NCI-H526 (cell line): ENCODE data around the gene KRT76.

Experiments
- DNase-seq, 2 experiments: peaks; one replicate each; lab custom pipeline; 2025; lab: John Stamatoyannopoulos, UW

Gene KRT76

DNA sequence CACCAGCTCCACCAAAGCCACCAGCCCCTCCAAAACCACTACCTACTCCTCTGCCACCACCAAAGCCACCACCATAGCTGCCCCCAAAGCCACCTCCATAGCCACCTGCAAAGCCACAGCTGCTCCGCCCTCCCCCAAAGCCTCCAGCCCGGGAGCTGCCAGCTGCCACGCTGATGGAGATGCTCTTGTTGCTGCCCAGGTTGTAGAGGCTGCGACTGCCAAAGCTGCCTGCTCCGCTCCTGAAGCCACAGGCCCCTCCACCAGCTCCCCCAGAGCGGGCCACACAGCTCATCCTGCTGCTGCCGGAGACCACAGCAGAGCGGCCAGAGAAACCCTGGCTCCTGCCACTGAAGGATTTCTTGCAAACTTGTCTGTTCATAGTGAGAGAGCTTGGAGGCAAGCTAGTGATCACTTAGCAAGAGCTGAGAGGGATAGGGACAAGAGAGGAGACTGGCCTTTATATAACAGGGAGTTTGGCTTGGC lies at the start of gene KRT76:
Gene KRT76, minus strand, starts transcription at position 433 of the 483 bp plus-strand sequence. Its CDS starts 54 bp downstream, at position 379.
- DNase-seq, result no peak

DNA sequence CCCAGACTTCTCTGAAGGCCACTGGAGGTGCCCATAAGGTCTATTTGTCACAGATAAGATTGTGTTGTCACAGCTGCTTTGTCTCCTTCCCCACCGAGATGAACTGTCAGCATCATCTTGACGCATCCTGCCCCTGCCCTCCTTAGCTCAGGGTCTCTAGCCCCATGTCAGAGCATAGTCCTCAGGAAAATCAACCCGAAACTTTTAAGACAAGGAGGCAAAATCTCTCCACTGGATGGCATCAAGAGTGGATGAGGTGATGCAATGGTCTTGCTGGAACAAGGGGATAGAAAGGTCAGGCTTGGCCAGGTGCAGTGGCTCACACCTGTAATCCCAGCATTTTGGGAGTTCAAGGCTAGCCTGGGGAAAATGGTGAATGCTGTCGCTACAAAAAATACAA lies 48.8 kb upstream of the KRT76 start:
- no peak for DNase-seq

DNA sequence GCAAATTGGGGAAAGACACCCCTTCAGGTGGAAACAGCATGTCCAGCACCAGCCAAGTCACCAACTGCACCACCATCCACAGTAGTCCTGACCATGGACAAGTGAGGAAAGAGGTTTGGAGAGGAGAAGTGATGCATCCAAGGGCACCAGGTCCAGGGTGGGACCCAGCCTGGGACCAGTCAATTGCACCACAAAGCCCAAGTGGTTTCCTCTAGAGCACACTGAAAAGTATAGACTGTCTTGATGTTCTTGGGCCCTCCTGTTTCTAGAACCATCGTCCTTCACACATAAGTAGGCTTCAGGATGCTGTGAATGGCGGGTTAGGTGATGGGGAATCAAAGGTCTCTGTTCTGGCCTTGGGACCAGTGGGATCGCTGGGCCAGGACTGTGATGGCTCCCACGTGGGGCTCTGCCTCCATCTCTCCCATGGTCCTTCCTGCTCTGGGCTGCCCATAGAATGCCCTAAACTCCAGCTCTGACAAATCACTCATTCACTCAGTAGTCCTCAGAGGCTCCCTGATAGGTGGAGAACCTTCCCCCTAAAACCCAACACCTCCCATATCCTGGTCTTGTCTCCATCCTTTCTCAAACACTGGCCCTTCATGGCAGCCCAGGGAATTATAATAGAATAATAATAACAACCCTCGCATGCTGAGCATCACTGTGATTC lies 47.7 kb upstream of the KRT76 start:
- no peak for DNase-seq

DNA sequence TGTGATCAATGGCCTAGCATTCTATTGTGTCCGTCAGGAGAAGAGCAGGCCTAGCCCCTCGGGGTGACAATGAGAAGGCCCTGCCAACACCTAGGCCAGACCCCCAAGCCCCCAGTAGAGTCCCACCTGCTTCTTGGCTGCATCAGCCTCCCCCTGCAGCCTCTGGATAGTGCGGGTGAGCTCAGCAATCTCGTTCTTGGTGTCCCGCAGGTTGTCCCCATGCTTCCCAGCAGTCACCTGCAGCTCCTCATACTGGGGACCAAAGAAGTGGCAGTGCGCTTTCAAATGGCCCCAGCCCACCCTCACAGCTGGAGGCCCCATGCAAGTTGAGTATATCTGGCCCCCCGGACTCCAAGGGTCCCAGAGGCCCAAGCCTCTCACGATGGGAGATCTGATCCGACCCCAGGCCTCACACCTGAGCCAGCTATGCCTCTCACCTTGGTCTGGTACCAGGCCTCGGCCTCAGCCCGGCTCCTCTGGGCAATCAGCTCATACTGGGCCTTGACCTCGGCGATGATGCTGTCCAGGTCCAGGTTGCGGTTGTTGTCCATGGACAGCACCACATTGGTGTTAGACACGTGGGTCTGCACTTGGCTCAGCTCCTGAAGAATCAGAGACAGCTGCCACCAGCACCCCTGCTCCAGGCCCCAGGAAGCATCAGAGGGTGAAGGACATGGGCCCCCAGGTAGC lies 46.8 kb upstream of the KRT76 start:
- no peak for DNase-seq

DNA sequence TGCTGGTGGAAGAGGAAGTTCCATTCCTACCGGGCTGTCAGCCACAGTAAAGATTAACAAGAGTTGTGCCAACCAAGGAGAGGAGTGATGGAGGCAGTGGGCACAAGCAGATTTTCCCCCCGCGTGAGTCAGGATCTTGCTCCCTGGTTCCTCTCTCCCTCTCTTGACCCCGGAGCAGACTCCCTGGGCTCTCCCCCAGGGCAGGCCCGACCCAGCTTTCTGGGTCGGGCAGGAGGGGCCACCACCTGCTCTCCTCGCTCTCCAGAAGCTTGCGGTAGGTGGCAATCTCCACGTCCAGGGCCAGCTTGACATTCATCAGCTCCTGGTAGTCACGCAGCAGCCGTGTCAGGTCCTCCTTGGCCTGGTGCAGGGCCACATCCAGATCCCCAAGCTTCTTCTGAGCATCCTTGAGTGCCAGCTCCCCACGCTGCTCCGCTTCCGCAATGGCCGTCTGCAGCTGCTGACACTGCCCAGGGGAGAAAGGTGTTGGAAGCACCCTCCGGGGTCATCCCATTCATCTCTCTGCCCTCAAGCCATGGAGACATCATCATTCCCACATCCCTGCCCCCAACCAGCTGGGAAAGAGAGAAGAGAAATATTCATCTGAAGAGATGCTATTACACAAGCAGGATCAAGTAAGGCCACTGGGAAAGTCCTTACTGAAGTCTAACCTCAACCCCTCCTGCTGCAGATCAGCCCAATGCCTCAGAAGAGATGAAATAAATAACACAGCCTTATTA lies 45.8 kb upstream of the KRT76 start:
- DNase-seq, result no peak

DNA sequence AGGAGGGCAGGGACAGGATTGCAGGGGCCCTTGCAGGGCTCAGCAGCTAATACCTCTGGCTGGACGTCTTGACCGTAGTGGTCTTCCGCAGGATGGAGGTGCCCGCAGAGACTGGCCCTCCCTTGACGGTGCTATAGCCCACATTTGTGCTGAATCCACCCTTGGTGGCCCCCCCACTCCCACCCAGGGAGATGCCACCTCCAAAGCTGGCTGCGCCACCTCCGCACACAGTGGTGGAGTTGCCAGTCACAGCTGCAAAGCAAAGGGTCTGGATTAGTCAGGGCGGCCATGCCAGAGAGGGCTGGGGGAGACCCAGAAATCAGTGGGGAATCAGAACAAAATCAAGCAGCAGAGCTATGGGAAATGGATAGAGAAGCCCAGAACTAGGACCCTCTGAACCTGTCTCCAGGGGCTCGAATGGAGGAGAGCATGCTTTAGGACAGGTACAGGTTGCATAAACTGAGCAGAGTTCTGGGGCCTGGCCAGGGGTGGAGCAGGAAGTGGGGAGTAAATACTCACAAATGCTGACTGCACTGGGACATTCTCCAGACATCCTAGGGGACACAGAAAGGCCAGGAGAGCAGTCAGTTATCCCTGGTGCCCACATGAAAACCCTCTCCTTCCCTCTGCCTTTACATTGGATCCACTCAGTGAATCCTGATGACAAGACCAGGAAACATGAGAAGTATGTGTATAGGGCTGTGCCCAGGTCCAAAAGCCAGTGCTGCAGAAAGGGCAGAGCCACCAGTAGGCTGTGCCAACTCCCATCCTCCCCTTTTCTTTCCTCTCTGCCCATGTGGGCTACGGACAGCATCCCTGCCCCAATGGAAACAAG lies 44.9 kb upstream of the KRT76 start:
- DNase-seq, result no peak

DNA sequence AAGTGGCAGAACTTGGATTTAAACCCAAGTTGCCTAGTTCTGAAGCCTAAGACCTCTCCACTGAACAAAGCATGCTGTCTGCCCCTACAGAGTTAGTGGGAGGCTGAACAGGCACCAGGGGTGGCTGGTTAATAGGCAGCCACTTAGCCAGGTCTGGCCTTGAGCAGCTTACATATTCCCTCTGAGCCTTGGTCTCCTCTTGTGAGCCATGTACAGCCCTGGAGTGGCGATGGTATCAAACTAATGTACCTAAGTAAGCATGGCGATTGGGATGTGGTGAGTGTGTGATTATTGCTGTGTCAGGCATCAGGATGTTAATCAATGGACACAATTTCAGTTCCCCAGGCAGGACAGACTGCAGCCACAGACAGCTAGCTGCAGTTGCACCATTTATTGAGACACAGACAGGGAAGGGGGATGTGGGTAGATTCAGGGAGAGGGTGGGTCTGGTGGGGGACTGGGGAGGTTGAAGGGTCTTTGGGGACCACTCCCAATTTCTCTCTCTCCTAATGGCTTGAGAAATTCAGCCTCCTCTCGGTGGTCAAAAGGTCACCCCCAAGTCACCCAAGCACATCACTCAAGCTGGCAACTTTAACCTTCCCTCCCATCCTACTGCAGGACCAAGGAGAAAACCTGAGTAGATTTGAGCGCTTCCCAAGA lies 44.1 kb upstream of the KRT76 start:
- no peak for DNase-seq

DNA sequence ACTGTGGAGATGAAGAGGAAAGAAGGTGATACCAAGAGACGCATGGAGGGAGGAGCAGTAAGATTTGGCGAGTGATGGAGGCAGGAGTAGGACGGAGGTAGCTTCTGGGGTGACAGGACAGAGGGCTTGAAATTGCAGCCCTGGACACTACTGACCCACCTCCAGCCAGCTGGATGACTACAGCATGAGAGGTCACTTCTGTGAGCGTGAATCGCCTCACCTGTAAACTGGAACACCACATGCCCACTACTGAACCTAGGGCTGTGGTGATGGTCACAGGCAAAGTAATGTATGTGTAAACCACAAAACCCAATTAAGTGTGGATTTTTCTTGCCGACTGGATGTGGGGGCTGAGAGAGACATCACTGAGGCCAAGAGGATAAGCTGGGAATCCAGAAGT lies 43.4 kb upstream of the KRT76 start:
- DNase-seq, result no peak

DNA sequence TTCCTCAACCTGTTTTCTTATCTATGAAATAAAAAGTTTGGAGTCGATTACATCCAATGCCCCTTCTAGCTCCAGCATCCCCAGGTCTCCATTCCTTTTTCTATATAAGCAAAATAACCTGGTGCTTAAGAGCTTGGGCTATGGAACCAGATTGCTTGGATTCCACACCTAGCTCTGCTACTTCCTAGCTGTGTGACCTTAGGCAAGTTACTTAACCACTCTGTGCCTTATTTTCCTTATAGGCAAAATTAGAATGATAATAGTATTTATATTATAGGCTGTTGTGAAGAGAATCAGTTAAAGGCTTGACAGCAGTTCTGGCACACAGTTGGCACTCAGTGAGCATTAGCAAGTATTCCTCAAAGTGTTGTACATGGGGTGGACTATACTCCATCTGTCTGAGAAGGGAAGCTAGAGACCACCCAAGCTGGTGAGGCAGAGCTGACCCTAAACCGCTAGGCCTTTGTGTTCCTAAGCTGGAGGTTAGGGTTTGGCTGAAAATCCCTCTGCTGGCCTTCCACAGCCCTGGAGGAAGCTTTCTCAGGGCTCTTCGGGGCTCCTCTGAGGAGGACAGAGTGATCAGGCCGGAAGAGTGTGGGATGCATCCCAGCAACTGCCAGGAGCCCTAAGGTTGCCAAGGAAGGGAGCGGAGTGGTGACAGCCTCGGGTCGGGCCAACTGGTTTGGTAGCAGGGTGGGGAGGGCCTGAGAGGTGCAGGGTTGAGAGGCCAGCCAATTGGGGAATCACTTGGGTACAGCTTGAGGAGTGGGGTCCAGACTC lies 42.8 kb upstream of the KRT76 start:
- DNase-seq, result no peak

DNA sequence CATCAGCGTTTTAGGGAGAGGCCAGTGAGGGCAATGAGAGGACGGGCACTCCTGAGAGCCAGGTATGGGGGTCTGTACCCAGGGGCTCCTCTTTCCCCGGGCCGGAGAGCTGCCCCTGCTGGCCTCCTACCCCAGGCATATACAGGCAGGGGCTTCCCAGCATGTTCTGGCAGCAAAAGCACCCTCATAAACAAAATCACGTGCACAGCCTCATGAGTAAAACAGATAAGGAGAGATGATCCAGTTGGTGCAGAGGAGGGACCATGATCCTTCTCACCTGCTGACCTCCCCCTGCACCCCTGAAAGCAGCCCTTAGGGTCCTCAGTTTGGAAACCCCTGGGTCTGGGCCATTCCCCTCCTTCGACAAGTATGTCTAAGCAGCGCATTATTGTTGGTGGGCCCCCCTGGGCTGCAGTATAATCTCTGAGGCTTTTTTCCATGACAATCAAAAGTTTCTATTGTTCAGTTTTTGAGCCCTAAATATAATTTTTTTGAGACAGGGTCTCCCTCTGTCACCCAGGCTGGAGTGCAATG lies 41.8 kb upstream of the KRT76 start:
- DNase-seq, result no peak

DNA sequence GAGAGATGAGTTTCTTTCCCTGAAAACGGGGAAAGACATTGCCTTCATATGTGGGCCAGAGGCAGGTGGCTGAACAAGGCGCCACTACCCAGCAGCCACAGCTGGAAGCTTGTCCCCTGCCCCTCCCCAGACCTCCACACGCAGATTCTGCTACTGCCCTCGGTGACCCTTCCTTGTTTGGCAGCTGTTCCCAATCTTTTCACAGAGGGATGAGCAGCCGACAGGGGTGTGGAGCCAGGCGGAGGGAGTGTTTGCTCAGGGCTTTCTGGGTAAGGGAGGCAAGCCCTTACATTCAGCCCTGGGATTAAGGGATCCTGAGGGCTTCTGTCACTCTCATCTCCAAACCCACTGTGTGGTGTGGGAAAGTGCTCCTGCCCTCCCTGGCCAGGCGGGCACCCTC lies 41.2 kb upstream of the KRT76 start:
- no peak for DNase-seq

DNA sequence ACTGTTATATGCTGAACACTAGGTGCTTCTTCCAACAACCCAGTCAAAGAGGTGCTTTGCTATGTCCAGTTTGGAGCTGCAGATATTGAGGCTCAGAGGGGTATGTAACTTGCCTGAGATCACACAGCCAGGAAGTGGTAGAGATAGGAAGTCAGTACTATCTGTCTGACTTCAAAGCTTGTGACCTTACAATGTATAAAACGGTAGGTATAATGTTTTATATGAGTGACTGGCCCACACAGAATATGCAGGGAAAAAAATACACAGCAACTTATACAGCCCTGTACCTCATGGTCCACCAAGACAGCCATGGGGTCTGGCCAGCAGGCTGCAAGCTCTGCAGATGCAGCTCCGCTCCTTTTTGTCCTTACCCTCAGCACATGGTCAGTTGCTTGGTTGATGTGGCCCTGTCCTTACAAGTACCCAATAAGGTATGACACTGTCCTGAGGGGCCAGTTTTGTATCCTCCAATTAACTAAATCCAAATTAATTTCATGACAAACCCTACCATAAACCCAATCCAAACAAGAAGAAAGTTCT lies 40.6 kb upstream of the KRT76 start:
- no peak for DNase-seq

DNA sequence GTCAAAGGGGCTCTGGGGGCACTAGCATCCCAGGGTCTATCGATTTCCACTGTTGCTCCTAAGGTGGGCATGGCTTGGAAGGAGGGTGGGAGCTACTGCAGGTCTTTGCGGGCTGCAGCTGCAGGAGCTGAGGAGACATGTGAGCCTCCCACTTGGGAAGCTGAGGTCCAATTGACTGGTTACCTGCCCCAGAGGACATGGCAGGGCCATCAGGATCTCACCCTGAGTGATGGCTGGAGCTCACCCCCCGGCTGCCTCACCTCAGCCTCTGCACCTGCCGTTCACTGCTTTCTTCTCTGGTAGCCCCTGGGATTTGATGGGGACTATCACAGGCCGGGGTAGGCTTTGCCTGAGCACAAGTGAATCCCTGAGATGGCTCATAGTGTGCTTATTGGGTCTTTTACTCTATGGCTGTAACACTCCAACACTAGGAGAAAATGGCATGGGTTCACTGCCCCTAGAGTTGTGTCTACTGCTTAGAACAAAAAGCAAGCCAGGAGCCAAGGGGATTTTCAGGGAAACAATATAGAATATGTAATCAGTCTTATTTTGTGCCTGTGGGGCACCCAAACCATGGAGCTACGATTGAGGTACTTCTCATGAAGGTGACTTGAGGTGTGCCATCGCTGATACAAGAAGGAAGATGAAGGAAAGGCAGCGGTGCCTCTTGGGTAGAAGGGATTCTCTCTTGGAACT lies 40.0 kb upstream of the KRT76 start:
- no peak for DNase-seq

DNA sequence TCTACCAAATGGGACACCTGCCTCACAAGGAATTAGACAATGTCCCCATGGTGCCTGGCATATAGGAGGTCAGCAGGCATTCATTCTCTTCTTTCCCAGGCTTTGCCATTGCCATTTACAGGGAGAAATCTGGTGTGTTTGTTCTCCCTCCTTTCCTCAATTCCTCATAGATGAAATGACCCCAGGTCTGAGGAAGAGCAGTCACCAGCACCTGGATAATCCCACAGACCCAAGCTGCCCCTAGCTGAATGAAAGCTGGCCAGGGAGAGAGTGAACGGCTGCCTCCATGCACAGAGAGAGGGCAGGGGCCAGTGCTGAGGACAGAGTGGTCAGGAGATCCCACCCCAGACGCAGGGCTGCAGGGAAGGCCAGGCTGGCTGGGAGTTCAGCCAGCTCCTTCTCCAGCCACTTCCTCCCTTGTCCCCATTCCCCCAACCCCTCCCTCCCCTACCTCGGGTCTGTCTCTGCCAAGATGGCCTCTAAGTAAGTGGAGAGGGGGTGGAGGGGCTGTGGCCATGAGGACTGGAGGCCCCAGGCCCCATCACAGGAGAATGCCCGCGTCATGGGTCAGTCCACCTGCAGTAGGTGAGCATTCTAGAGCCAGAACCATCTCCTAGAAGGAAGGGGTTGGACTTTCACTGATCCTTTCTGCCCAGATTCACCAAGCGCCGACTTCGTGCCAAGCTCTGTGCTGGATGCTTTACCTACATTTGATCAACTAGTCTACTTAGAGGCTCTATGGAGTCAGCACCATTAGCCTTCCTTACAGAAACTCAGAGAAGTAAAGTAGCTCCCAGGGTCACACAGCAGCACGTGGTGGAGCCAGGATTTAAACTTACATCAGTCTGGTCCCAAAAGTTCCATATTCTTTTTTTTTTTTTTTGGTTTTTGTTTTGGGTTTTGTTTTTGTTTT lies 38.8 kb upstream of the KRT76 start:
- DNase-seq, result no peak

DNA sequence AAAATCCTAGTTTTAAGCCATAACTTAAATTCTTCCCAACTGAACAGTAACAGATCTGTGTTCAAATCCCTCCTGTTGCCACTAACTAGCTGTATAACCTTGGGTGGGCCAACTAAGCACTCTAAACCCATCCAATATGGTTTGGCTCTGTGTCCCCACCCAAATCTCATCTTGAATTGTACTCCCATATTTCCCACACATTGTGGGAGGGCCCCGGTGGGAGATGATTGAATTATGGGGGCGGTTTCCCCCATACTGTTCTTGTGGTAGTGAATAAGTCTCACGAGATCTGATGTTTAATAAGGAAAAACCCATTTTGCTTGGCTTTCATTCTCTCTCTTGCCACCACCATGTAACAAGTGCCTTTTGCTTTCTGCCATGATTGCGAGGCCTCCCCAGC lies 38.0 kb upstream of the KRT76 start:
- DNase-seq, result no peak

DNA sequence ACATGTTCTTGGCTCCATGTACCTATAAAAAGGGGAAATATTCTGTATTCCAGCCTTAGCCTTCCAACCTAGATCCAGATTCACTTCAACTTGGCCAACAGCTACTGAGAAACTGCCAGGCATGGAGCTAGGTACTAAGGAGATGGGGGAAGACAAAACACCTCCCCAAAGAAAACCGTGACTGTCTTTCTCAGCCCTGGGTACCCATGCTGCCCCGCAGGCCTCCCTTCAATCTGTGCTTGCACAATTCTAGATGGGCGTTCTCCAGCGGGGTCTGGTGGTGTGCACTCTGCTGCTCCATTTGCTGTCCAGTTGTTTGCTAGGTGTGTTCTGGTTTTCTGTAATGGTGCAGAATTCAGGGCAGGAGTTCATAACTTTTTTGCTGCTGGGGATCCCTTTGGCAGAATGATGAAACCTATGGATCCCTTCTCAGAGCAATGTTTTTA lies 37.6 kb upstream of the KRT76 start:
- DNase-seq, result no peak

DNA sequence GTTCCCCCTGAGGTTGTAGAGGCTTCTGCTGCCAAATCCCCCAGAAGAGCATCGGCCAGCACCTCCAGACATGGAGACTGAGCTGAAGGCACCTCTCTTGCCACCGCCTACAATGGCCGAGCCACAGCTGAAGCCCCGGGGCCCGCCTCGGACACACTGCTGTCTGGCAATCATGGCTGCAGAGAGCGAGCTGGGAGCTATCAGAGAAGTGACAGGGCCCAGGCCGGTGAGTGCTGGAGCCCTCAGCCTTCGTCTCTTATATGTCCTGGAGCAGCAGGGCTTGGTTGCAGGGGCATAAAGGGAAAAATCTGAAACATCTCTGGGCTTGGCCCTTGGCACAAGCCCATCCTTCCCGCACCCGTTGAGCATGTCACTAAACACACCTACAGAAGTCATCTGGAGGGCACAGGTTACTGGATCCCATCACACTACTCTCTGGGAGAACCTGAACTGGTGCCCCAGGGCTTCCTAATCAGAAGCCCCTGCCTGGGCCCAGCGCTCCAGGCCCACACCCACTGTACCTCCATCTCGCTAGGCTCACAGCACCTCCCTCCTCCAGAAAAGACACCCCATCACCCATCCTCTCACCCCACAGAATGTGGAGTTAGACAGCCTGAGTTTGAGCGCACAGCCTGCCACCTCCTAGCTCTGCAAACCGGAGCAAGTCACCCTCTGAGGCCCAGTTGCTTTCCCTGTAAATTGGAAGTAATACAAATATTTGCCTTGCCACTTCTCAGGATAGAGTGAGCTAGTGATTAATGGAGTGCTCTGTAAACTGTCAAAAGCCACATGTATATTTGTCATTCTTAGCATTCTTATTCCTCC lies 37.0 kb upstream of the KRT76 start, which contains the start of gene KRT4:
Gene KRT4, minus strand, starts transcription at position 232 of the 825 bp plus-strand sequence. Its CDS starts 58 bp downstream, at position 174.
- DNase-seq, result no peak
